HuH-7.5 (cell line): ENCODE results near the gene COG1.

Source experiments
- DNase-seq: peaks from one replicate; pipeline ENCODE4 v3.0.0; 2011; ENCODE audit warnings: low spot score

COG1 gene

GRCh38 chr17:73230088-73230487 lies 37.2 kb downstream of the COG1 start:
- no peak for DNase-seq

GRCh38 chr17:73231395-73231794 lies 38.5 kb downstream of the COG1 start:
- peak; percentile 32 for DNase-seq

- DNase-seq = peak; percentile 85
Observed at GRCh38 chr17:73231841-73232586, 39.2 kb downstream of the COG1 start.

GRCh38 chr17:73232587-73233373 lies 39.9 kb downstream of the COG1 start:
- DNase-seq = peak; percentile 31

- DNase-seq = no peak
Observed at GRCh38 chr17:73234736-73235135, 41.9 kb downstream of the COG1 start.

GRCh38 chr17:73237714-73238113 lies 44.9 kb downstream of the COG1 start:
- DNase-seq = no peak

- no peak for DNase-seq
Observed at GRCh38 chr17:73240561-73240960, 47.7 kb downstream of the COG1 start.

- no peak for DNase-seq
Observed at GRCh38 chr17:73247726-73248125, 54.9 kb downstream of the COG1 start.

- DNase-seq = no peak
Observed at GRCh38 chr17:73248532-73248931, 55.7 kb downstream of the COG1 start.

GRCh38 chr17:73249700-73250099 lies 56.8 kb downstream of the COG1 start:
- no peak for DNase-seq

GRCh38 chr17:73250851-73251640 lies 58.2 kb downstream of the COG1 start:
- no peak for DNase-seq

- DNase-seq = no peak
Observed at GRCh38 chr17:73251871-73252270, 59.0 kb downstream of the COG1 start.

- peak; percentile 53 for DNase-seq
Observed at GRCh38 chr17:73255671-73256181, 62.9 kb downstream of the COG1 start.

GRCh38 chr17:73256220-73256619 lies 63.4 kb downstream of the COG1 start:
- DNase-seq = no peak

GRCh38 chr17:73257516-73257915 lies 64.7 kb downstream of the COG1 start:
- DNase-seq = no peak
